ENCODE data around the gene DEXI.

- no peak for TF ChIP-seq CTCF (IDR thresholded peaks at IDR 0.05)
- TF ChIP-seq POLR2A (IDR thresholded peaks at IDR 0.05): no peak
These were observed 42.2 kb upstream of the DEXI start for GRCh38 chr16:10984509-10984908.

All from body of pancreas (tissue), 4 donors.